Inflammatory macrophage treated with lipopolysaccharide for 1 hour (primary cell): ENCODE results near the gene JCAD.

Source experiments
- DNase-seq, 2 donors: peaks; one replicate each; pipeline ENCODE4 v3.0.0-alpha.2; 2020 to 2022

JCAD gene

GRCh38 chr10:29976134-29976533 is 83.3 kb downstream of the JCAD start:
- DNase-seq = no peak

- DNase-seq = no peak
These were observed 84.6 kb downstream of the JCAD start for GRCh38 chr10:29974773-29975172.

- no peak for DNase-seq
These were observed 85.5 kb downstream of the JCAD start for GRCh38 chr10:29973921-29974320.

GRCh38 chr10:29970576-29970975 is 88.8 kb downstream of the JCAD start:
- no peak for DNase-seq

GRCh38 chr10:29970012-29970396 is 89.4 kb downstream of the JCAD start:
- DNase-seq = no peak

GRCh38 chr10:29969255-29970011 is 90.0 kb downstream of the JCAD start:
- no peak for DNase-seq

- DNase-seq = no peak
These were observed 90.8 kb downstream of the JCAD start for GRCh38 chr10:29968585-29968984.

GRCh38 chr10:29966269-29966668 is 93.1 kb downstream of the JCAD start:
- no peak for DNase-seq
